NCI-H1048 (cell line): Measurements from ENCODE around the gene IRF1.

Experiments
- DNase-seq: peaks from one replicate; lab custom pipeline; 2025; lab: John Stamatoyannopoulos, UW

IRF1 gene

DNA sequence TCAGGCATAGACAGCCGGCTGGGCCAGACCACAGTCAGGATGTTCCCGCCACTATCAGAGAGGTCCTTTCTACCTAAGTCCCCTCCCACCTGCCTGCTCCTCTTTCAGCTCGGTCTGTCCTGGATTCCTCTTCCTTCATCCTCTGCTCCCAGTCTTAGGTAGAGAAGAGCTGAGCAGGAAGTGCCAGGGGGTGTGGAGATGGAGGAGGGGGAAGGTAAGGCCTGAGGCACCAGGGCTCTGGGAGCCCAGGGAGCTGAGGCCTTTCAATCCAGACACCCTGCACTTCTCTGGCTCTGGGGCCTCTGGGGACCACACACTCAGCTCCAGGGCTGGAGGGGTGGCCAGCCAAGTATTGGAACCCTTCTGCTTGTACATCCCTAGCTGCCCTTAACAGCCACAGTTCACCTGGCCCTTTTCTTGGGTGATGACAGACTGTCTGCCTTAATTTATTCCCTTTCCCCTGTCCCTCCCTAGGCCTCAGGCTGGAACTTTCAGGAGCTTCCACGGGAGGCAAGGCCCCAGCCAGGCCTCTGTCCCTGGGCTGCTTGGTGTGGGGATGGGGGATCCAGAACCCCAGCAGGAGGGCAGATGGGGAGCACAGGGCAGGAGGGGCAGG, 15.6 kb downstream of the IRF1 start:
- no peak for DNase-seq

DNA sequence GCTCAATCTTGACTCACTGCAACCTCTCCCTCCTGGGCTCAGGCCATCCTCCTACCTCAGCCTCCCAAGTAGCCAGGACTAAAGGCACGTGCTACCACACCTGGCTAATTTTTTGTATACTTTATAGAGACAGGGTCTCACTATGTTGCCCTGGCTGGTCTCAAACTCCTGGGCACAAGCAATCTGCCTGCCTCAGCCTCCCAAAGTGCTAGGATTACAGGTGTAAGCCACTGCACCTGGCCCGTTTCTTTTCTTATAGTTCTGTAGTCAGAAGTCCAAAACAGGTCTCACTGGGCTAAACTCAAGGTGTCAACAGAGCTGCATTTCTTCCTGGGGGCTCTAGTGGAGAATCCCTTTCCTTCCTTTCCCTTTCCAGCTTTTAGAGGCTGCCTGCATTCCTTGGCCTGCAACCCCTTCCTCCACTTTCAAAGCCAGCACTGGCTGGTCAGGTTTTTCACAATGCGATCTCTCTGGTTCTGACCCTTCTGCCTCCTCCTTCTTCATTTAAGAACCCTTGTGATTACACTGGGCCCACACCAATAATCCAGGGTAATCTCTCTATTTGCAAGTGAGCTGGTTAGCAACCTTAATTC, 16.3 kb downstream of the IRF1 start:
- DNase-seq = no peak

DNA sequence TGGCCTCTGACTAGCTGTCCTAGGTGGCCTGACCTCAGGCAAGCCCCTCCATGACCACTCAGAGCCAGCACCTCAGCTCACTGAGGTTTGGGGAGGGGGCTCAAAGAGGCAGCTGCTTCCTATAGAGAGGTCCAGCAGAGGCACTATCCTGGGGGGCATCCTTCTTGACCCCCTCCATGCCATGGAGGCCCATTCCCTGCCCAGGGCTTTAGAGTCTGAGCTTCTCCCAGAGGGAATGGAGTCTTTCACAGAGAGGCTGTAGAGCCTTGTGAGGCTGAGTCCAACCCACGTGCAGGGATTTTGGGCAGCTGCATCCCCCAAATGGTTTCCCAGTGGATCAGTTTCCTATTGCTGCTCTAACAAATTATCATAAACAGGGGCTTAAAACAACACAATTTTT, 16.9 kb downstream of the IRF1 start:
- no peak for DNase-seq

DNA sequence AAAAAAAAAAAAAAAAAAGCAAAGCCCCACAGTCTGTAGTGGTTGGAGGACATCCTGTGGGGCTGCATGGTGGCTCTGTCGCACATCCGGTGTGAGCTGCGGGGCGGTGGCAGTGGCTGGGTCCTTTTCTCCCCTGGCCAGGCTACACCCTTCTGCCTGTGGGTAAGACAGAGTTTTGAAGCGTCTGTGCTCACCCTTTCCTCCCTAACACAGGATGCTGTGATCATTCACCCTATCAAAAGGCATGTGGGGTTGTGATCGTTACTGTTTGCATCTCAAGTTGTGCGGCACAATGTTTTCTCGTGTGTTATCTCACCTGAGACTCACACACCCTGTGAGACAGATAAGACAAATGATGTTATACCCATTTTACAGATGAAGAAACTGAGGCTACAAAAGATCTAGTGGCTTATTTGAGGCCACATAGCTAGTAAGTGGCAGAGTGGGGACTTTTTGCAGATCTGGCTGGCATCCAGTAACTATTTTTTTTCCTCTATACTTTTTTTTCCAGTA, 17.5 kb downstream of the IRF1 start:
- no peak for DNase-seq

DNA sequence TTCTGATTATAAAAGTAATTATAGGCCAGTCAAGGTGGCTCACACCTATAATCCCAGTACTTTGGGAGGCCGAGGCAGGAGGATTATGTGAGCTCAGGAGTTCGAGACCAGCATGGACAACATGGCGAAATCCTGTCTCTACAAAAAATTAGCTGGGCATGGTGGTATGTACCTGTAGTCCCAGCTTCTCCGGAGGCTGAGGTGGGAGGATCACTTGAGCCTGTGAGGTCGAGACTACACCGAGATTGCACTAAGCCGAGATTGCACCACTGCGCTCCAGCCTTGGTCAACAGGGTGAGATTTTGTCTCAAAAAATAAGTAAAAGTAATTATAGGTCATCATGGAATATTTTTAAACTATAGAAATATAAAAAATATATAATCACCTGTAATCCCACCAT, 18.1 kb downstream of the IRF1 start:
- DNase-seq = no peak

DNA sequence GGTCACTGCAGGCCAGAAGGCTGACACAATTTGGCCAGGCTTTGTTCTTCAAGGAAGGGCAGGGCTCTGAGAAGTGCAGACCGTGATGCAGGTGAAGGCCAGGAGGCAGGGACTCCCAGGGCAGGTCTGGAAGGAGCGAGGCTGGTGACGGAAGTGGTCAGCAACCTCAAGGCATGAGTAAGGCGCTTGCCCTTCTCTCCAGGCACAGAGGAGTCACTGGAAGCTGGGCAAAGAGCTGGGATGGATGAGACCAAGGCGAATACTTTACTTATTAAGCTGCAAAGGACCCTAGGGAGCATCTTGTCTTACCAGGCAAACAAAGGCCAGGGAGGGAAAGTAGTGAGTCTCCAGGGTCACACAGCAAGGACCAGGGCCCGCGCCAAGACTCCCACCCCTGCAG, 18.6 kb downstream of the IRF1 start:
- DNase-seq = no peak

DNA sequence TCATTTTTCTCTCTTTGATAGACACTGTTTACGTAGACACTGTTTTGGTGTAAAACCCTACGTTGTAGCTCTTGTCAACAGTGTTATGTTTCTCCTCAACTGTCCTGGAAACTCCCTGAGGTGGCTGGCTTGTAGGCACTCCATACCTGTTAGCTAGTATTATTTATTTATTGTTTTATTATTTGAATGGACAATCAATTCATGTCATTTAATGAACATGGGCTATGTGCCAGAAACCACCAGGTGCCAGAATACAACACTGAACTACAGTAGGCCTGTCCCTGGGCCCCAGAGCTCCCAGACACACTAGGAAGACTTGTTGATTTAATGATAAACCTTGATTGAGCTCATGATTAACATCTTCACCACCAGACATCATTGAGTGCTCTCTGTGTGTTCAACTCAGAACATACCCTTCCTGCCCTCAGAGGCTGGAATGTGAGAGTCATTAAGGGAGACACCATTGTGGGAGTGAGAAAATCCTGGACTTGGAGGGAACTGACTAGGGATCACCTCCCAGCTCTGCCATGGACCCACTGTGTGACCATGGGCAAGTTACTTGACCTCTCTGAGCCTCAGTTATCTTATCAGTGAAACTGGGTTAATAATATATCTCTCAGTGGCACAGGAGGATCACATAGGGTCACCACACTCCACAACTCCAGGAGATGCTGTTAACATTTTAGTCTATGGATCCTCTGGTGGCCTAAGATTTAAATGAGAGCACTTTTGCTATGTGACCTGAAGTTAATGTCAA, 19.2 kb downstream of the IRF1 start:
- DNase-seq = no peak

DNA sequence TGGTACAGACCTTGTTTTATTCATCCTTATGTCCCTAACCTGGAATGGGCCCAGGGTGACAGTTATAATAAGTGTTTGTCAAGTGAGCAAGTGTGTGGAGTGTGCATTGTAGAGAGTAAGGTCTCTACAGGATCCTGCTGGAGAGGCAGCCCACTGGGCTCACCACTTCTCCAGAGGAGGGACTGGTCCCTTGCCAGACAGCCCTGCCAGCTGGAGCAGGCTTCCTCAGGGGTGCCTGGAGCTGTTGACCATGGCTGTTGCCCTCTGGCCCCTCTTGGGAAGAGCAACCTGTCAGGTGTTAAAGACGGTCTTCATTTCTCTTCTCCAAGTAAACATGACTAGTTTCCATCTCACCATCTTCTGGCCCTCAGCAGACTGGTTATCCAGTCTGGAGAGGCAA, 20.0 kb downstream of the IRF1 start:
- DNase-seq = no peak

DNA sequence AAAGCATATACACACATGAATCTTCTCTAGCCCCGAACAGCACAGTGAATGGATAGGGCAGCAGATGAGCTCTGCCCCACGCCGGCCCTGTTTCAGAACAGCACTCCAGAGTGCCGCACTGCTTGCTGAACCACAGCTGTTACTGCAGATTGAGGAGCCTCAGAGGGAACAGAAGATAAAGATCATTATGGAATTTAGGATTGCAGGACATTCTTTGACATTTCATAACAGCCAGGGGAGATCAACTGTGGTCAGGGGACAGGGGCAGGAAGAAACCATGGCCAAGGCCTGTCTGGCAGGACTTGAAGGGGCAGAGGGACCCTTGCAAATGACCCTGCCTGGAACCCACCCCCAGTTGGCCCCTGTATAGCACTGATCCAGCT, 20.6 kb downstream of the IRF1 start:
- DNase-seq = no peak

DNA sequence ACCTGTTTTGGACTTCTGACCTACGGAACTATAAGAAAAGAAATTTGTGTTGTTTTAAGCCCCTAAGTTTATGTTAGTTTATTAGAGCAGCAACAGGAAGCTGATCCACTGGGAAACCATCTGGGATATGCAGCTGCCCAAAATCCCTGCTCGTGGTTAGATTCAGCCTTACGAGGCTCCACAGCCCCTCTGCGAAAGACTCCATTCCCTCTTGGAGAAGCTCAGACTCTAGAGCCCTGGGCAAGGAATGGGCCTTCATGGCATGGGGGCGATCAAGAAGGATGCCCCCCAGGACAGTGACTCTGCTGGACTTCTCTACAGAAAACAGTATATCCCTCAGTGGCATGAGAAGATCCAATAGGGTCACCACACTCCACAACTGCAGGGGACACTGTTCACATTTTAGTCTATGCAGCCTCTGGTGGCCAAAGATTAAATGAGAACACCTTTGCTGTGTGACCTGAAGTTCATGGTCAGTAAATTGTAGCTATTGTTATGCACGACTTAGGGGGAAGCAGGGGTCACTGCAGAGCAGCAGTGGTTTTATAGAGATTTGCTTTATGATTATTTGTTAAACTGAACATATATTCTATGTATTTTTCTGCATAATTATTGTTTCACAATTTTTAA, 21.1 kb downstream of the IRF1 start:
- no peak for DNase-seq

DNA sequence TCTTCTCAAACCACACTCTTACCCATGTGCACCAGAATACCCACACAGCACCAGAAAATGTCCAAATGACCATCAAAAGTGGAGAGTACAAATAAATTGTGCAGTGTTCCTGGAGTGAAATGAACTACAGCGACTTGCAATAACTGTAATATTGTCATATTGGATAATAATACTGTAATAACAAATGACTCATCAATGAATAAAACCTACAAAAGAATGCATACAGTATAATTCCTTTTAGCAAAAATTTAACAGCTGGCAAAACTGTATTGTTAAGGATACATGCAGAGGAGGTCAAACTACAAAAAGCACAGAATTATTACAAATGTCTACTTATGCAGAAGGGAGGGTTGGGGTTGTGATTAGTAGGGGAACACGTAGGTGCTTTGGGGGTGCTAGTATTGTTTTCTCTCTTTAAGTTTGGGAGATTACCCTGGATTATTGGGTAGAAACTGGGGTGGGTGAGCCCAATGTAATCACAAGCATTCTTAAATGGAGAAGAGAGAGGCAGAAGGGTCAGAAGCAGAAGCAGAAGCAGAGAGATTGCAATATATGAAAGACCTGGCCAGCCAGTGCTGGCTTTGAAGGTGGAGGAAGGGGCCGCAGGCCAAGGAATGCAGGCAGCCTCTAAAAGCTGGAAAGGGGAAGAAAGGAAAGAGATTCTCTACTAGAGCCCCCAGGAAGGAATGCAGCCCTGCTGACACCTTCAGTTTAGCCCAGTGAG, 21.8 kb downstream of the IRF1 start:
- DNase-seq = no peak

DNA sequence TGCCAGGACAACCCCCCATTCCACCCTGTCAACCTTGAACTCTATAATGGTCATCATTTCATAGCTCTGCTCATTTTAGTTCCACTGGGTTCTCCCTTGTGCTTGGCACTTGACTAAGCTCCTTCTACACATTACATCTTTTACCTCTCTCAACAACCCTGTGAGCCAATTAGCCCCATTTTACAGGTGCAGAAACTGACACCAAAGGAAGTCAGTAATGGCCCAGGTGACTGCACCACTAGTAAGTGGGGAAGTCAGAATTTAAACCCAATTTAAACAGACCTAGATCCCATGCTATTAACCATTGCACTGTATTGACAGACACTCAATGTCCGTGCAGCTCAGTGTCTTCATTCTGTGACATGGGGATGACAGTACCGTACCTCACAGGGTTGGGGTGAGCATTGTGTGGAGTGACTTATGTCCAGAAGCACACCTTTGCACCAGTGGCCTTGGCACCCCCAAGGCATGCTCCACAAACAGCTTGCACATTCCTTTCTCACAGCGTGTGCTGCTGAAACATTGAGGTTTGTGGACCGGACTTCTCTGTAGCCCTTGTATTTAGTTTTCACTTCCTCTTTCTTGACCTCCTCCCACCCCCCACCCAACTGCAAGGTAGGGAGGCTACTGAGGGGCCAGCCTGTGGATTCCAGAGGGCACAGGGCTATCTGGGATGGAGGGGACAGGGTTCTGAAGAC, 23.1 kb downstream of the IRF1 start:
- no peak for DNase-seq

DNA sequence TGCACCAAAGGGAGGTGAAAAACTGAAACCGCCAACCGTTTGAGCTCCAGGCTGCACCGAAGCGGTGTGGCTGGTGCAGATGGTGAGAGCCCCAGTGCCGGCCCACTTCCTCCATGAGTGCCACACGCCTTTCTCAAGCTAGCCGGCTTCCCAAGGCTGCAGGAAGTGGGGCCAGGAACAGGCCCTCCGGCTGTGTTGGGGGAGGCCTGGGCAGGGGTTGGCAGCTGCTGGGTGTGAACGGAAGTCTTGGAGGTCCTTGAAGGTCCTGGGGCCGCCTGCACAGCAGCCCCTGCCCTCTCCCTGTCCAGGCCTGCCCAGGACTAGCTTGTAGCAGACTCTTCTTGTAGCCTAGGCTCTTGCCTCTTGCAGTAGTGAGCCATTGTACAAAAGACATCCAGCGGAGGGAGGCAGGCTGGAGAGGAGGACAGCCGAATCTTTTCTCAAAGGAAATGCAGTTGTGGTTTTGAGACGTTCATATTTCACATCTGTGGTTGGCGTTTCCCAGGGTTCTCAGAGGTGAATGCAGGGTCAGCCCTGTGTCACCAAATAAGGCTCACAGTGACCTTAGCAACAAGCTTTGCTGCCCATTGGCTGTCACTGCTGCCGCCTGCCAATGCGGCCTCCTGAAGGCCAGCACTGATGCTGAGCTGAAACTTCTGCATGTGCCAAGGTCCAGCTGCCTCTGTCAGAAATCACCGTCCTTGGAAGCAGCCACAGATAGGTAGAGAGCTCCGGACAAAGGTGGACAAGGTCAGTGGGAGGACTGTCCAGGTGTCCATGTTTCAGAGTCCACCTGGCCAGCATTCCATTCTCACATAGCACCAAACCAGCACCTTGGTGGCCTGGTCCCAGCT, 23.9 kb downstream of the IRF1 start:
- DNase-seq = no peak

DNA sequence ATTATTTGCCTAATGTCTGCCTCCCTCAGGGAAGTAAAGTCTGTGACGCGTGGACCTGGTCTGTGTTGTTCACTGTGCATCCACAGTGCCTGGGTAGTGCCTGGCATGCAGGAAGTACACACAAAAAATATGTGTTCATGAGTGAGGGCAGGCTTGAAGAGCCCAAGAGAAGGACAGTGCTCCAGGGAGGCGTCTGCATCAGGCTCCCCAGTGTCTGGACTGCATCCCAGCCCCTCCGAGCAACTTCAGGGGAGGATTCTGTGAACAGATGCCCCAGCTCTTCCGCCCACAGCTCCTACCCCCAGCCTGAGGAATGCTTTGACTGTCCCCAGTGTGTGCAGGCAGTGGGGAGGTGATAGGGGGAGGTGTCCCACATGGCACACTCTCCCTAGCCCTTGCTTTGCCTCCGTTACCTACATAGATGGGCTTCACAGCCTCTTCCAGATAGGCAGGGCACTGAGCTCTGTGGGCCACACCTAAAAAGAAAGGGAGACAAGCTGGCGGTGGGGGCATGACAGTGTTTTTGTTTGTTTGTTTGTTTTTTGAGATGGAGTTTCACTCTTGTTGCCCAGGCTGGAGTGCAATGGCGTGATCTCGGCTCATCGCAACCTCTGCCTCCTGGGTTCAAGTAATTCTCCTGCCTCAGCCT, 25.4 kb downstream of the IRF1 start:
- no peak for DNase-seq

DNA sequence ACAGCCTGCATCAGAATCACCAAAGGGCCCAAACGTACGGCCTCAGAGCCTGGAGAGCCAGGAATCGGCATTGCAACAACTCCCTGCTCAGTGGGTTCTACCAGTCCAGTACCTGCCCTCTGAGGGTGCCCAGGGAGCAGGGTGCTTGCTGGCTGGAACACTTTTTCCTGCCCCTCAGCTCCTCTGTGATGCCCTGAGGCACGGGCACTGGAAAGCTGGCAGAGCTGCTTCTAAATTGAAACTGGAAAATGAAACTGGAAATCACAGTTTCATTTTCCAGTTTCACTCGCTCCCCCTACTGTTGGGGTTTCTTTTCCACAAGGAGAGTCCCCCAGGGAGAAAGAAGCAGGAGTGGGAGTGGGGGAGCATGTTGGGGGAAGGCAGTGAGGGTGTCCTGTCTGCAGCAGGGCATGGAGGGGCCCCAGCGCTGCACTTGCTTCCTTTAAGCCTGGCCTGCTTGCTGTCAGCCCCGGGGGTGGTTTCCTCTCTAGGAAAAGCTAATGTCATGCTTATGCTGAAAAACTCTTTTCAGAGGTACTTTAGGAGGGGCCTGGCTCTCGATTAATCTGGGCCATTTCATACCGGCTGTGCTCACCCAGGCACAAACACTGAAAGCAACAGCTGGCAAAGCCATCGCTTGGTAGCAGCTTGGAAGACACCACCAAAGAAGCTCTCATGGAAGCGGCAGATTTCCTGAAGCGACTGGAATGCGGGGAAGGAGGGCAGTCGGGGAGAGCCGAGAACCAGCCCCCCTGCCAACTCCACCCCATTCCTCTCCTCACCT, 26.2 kb downstream of the IRF1 start:
- no peak for DNase-seq

DNA sequence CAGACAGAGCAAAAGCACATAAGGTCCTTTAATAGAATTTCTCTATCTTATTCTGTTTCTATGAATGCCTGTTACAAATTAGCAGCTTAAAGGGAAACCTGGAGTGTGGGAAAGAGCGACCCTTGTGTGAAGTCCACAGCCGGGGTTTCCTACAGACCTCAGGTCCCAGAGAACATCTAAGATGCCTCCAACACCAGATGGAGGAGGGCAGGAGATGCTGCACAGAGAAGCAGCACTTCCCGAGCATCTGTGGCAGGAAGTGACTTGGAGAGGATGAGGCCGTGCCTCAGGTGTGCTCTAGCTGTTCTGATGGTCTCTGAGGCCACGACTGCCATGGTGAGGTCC, 26.8 kb downstream of the IRF1 start:
- no peak for DNase-seq

DNA sequence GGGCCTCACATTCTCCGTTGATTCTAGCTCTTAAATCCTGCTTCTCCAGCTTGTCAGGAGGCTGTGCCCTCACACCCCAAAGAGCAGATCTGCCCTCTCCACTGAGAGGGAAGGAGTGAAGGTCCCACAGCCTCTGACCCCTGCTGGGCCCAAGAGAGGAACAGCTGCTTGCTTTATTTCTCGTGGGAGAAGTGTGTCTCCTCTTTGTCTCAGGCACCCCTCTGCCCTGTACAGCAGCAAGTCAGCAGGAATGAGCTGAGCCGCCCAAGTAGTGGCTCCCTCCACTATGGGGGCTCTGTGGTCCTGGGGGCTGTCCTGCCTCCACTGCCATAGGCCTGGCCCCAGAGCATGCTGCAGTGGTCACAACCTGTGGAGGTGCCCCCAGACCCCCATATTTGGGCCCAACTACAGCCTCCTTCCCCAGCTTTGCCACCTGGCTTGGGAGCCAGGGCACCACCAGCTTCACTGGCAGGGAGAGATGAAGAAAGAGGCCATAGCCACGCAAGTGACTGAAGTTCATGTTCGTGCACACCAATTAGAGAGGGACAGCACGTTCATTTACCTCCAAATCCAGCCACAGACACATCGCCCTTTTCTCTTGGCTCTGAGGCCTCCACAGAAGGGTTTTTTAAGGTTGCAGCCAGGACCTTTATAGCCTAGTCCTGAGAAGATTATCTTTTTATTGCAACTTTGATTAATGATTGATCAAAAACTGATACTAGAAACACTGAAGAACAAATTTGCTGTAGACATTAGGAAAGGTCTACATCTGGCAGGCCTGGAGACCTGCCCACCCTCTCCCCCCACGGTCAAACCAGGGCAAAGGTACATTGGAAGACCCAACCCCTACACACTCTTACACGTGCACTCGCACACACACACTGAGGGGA, 27.5 kb downstream of the IRF1 start:
- no peak for DNase-seq

DNA sequence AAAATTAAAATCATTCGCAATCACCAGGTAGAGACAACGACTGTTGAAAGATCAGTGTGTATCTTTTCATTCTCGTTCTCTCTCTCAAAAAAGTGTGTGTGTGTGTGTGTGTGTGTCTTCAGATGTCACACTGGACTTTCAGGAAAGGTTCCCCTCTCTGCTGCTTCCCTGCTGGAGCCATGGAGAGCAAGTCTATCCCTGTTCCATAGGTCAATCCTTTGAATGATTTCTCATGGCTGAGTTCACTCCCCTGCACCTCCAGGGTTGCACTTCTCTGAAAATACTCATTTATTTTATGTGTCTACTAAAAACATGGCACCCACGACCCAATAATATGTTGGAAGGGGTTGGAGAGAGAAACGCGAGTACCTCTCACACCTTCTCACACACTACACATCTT, 28.2 kb downstream of the IRF1 start:
- DNase-seq = no peak
